Body of pancreas (tissue), 4 donors: ENCODE measurements around the gene IRF6.

Experiments
- CTCF ChIP-seq, 7 experiments: fragments of 450-650 bp in 4 of 7; fragments of 200-600 bp in 3 of 7; sonication (generic) in 3 of 7; IDR thresholded peaks; one replicate each; pipeline ENCODE4 v1.5.1; 2016 to 2019; ENCODE audit warnings: antibody characterized with exemption in 7 of 7
- POLR2A ChIP-seq, 3 donors: fragments of 450-650 bp; IDR thresholded peaks; one replicate each; pipeline ENCODE4 v1.6.1; 2016; ENCODE audit warnings: antibody characterized with exemption in 3 of 3, mild to moderate bottlenecking in 2 of 3

DNA sequence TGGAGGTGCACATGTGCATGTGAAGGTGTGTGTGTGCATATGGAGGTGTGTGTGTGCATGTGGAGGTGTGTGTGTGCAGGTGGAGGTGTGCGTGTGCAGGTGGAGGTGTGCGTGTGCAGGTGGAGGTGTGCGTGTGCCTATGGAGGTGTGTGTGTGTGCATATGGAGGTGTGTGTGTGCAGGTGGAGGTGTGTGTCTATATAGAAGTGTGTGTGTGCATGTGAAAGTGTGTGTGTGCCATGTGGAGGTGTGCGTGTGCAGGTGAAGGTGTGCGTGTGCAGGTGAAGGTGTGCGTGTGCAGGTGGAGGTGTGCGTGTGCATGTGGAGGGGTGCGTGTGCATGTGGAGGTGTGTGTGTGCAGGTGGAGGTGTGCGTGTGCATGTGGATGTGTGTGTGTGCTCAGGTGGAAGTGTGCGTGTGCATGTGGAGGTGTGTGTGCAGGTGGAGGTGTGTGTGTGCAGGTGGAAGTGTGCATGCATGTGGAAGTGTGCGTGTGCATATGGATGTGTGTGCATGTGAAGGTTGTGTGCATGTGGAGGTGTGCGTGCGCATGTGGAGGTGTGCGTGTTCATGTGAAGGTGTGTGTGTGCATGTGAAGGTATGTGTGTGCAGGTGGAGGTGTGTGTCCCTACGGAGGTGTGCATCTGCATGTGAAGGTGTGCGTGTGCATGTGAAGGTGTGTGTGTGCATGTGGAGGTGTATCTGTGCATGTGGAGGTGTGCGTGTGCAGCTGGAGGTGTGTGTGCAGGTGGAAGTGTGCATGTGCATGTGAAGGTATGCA lies 35.1 kb downstream of the IRF6 start:
- no peak for TF ChIP-seq CTCF (IDR thresholded peaks at IDR 0.05)
- TF ChIP-seq POLR2A (IDR thresholded peaks at IDR 0.05), result no peak
